GM18502 (cell line): ENCODE measurements around the gene MACIR.

Experiments used
- ATAC-seq: cut with Tn5 transposase; IDR thresholded peaks from one replicate; pipeline ENCODE4 v1.9.1; 2021; ENCODE audit warnings: mild to moderate bottlenecking; ENCODE audit not compliant: unreplicated experiment, poor library complexity

The MACIR gene

DNA sequence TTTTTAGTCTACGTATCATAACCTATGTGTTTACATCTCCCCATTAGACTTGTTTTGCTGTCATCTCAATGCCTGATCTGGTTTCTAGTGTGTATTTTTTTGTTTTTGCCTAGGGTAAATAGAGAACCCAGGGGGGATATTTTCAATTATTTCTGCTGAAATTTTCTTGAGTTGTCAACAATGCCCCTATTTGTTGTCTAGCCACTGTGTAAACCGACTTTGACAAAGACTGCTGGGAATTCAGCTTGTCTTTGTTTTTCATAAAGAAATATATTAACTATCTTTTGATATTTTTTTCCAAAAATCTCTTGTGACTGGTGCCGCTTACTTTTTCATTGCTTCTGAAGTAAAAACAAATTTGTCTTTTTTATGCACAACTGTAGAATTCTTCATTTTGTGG lies 28.1 kb downstream of the MACIR start:
- no peak for ATAC-seq

DNA sequence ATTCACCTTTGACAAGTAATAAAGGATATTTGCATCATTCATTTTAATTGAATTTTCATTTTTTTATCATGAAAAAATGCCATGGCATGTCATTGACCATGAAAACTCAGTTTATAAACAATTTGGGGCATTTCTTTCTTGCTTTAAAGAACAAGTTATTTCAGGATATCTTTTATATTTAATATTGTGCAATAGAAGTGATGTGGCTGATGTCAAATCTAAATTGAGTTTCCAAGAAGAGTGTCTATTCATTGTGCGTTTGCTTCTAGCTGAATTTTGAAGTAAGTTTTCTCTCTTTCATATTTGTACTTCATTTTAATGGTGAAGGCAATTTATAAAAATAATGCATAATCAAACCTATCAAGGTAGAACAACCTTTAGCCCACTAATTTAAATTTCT lies 30.5 kb downstream of the MACIR start:
- ATAC-seq = no peak

DNA sequence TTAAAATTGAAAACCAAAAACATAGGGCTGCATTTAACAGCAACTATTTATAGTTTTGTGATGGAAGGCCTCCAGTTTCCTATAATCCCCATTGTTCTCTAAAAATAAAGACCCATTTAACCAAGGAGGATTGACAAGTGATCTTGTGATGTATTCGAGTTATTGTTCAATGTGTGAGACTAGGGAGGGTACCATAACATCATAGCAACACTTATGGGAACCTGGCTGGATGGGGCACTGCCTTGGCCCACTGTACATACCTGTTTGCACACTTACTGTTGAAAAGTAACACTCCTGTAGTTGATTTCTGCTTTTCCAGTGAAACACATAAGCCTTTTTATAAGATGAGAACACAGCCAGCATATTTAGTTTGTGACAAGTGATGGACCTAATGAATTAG lies 32.3 kb downstream of the MACIR start:
- no peak for ATAC-seq

DNA sequence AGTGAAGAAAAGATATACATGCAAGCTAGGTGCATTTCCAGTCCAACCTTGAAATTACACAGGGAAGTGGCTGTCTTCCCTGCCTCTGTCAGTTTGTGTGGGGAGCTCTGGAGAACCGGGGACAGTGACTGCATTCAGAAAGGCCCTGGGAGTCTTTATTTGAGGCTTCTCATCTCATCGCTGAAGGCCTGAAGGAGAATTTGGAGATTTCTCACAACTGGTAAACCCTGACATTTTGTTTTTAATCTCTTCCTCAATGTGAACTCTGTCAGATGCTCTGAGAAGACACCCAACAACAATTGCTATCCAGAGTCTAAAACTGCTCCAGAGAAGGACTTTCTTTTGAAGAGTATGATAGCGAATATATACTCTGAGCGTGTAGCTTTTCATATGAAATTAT lies 33.0 kb downstream of the MACIR start:
- ATAC-seq = no peak

GRCh38 chr5:103293099-103293498 lies 34.5 kb downstream of the MACIR start:
- no peak for ATAC-seq

GRCh38 chr5:103293719-103294118 lies 35.2 kb downstream of the MACIR start:
- ATAC-seq = no peak

DNA sequence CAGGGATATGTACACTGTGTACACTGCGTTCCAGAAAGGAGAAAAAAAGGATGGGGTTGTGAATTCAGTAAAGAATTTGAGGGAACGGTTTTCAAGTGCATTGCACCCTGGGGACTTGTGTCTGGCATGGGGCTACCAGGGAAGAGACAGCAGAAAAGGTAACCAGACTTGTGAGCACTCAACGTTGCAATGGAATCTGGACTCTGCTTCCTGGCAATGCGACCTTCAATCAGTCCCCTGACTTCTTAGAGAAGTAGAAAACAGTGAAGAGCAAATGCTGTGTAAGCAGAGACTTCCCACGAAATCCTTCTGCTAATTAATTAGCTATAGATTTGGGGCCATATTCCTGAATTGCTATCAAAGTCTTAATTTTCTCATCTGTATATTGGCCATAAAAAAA lies 36.3 kb downstream of the MACIR start:
- ATAC-seq = no peak

DNA sequence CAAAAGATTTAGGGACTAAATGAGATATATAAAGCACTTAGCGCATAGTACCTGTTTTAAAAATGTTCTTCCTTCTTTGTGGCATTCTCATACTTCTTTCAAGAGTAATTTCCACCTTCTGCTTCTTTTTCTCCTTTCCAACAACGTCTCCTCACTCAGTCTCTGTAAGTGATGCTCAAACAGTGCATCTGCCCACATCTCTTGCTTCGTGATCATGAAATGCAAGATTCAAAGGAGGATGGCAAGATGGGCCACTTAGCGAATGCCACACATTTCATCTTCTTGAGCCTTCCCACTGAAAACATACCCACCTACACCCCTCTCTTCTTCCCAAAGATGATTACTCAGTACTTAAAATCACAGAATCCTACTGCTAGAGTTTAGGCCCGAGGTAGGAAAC lies 36.9 kb downstream of the MACIR start:
- no peak for ATAC-seq

- no peak for ATAC-seq
Measured at GRCh38 chr5:103295871-103296270, 37.3 kb downstream of the MACIR start.

DNA sequence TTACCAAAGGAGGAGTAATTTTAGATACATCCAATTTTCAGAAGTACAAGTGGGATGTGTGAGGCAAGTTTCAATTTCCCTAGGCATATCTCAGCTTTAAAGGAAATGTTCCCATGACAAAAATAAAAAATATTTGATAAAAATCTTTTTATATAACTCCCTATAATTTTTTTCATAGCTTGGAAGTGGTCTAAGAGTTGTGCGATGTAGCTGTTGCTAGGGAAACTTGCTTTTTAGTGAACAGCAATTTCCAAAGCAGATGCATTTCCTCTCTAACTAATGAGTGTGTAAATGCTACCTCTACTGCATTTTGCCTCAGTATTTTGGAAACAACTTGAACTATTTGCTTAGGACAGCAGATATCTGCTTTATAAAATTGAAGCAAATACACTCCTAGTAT lies 39.6 kb downstream of the MACIR start:
- no peak for ATAC-seq

- no peak for ATAC-seq
Measured at GRCh38 chr5:103298607-103299188, 40.1 kb downstream of the MACIR start.

DNA sequence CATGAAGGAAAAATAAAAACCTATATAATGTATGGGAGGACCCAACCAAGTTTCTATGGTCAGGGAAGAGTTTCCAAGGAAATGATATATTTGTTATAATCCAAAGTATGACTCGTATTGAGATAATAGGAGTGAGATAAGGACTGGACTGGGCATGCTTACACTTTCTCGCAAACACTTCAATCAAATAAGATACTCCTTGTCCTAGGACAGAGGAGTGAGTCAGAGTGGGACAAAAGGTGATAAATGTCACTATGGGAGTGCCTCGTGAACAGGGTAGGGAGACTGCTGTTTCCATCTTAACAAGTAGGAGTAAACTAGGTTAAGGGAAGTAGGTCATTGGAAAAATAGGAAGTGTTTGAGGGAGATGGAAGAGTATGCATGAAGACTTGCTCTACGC lies 47.2 kb downstream of the MACIR start:
- ATAC-seq = no peak

GRCh38 chr5:103307470-103307869 lies 48.9 kb downstream of the MACIR start:
- no peak for ATAC-seq

DNA sequence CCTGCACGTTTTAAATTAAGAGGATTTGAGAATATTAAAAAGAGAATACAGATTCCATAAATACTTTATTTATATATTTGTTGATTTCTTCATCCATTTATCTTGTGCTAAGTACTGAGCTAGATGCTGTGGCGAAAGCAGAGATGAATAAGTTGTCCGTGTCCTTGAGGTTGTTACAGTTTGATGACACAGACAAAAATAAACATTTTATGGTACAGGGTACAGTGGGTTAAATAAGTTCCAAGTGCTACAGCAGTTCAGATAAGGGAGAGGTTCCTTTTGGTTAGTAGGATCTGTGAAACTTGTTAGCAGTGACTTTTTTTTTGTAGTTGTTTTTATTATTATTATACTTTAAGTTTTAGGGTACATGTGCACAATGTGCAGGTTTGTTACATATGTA lies 50.2 kb downstream of the MACIR start:
- ATAC-seq = no peak

- no peak for ATAC-seq
Measured at GRCh38 chr5:103313056-103313455, 54.5 kb downstream of the MACIR start.

DNA sequence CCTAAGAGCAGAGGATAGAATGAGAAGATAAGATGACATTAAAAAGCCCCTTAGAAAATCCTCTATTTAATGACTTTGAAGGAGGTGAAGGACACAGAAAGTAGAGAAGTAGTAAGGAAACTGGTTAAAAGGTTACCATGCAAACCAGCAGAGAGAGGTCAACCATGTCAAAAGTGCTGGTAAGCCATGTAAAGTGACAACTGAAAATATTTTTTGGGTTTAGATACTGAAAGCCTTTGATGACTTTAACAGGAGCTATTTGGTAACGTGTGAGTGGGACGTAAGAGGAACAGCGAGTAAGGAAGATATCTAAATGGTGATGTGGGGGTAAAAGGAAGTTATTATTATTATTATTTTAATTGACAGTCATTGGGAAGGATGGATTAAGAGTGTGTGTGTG lies 56.9 kb downstream of the MACIR start:
- ATAC-seq = no peak

- no peak for ATAC-seq
Measured at GRCh38 chr5:103327451-103327850, 68.9 kb downstream of the MACIR start.

- no peak for ATAC-seq
Measured at GRCh38 chr5:103327893-103328292, 69.3 kb downstream of the MACIR start.
